ENCODE results near the gene KLHL14. TPM values are rescaled to one million over a fixed set of nuclear protein-coding genes. Genes with fewer than 3 reads are reported as not detected.
"Not testable (repeated sequence)": the region's sequence is repeated elsewhere in the genome, so short reads cannot be mapped to it uniquely, and the experiment has no call there.

KLHL14 gene
- total RNA-seq, 2 experiments from 2014 or later = not detected

- Mint-ChIP-seq H3K36me3 (ENCODE audit: low read depth) (no peaks in the 10 kb centered on the region), H3K4me1 (ENCODE audit: low read depth) (no peaks in the 10 kb centered on the region), H3K4me3 (no peak overlapping the region), H3K9me3 (no peaks in the 10 kb centered on the region), H3K27ac (no peak overlapping the region), H3K27me3 (peaks cover 3% of the 10 kb centered on the region)
- ChIA-PET CTCF (no interaction called here), POLR2A (no interaction called here)
- DNase-seq (no peak), ATAC-seq (no peak)
- intact Hi-C loops (cut with micrococcal nuclease) = no loop called here
- TF ChIP-seq CTCF (IDR thresholded peaks at IDR 0.05) = no peak
These were observed 103.9 kb downstream of the KLHL14 start for GRCh38 chr18:32668956-32669355.

- Mint-ChIP-seq H3K9me3 (no peaks in the 10 kb centered on the region), H3K27ac (no peak overlapping the region)
- DNase-seq = no peak
These were observed 111.1 kb downstream of the KLHL14 start for GRCh38 chr18:32661486-32662299.

DNA sequence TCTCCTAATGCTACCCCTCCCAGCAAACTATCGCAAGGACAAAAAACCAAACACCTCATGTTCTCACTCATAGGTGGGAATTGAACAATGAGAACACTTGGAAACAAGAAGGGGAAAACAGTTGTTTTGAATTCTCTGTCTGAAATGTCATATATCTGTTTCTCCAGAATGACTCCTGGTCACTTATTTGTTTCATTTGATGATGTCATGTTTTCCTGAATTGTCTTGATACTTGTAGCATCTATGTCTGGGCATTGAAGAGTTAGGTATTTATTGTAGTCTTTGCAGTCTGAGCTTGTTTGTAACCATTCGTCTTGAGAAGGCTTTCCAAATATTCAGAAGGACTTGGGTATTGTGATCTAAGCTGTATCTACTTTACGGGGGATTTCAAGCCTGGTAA, 118.3 kb downstream of the KLHL14 start:
- H3K9me3 Mint-ChIP-seq, ATAC-seq, POLR2A ChIA-PET: not testable (repeated sequence)

More at GRCh38 chr18:32661486-32662299, 111.1 kb downstream of the KLHL14 start:
- Mint-ChIP-seq H3K4me3 (no peak overlapping the region), H3K27me3 (no peaks in the 10 kb centered on the region), H3K36me3 (ENCODE audit: low read depth) (no peaks in the 10 kb centered on the region), H3K4me1 (ENCODE audit: low read depth) (no peaks in the 10 kb centered on the region)
- no peak for ATAC-seq
- ChIA-PET CTCF (interaction anchor here (1.0 kb wide), 1 partner anchor 13 kb away, joined by 3 read pairs; no protein-coding TSS in a partner anchor), POLR2A (no interaction called here)
- TF ChIP-seq CTCF (IDR thresholded peaks at IDR 0.05) = no peak
- intact Hi-C loops (cut with micrococcal nuclease) = no loop called here

GRCh38 chr18:32637659-32638058, 135.2 kb downstream of the KLHL14 start:
- H3K27ac Mint-ChIP-seq; DNase-seq; ATAC-seq; H3K4me1 Mint-ChIP-seq (ENCODE audit: low read depth); CTCF ChIA-PET; H3K4me3 Mint-ChIP-seq; intact Hi-C loops (cut with micrococcal nuclease); H3K36me3 Mint-ChIP-seq (ENCODE audit: low read depth); POLR2A ChIA-PET; H3K27me3 Mint-ChIP-seq; H3K9me3 Mint-ChIP-seq: not testable (repeated sequence)

More for the DNA sequence above, 118.3 kb downstream of the KLHL14 start:
- H3K4me3 Mint-ChIP-seq; intact Hi-C loops (cut with micrococcal nuclease); H3K36me3 Mint-ChIP-seq (ENCODE audit: low read depth); DNase-seq; CTCF ChIA-PET; H3K4me1 Mint-ChIP-seq (ENCODE audit: low read depth); H3K27ac Mint-ChIP-seq; H3K27me3 Mint-ChIP-seq: not testable (repeated sequence)

- ATAC-seq = no peak
- intact Hi-C loops (cut with micrococcal nuclease) = no loop called here
- no peak for TF ChIP-seq CTCF (IDR thresholded peaks at IDR 0.05)
- ChIA-PET POLR2A (no interaction called here), CTCF (no interaction called here)
- Mint-ChIP-seq H3K27ac (no peak overlapping the region), H3K4me1 (ENCODE audit: low read depth) (no peaks in the 10 kb centered on the region), H3K27me3 (no peaks in the 10 kb centered on the region), H3K9me3 (no peaks in the 10 kb centered on the region), H3K36me3 (ENCODE audit: low read depth) (no peaks in the 10 kb centered on the region), H3K4me3 (no peak overlapping the region)
- no peak for DNase-seq
These were observed 135.6 kb downstream of the KLHL14 start for GRCh38 chr18:32637226-32637625.

GRCh38 chr18:32634876-32635431, 137.9 kb downstream of the KLHL14 start:
- ChIA-PET CTCF (no interaction called here), POLR2A (no interaction called here)
- no peaks in the 10 kb centered on the region for H3K36me3 Mint-ChIP-seq (ENCODE audit: low read depth)
- no peaks in the 10 kb centered on the region for H3K4me1 Mint-ChIP-seq (ENCODE audit: low read depth)
- ATAC-seq (no peak), DNase-seq (no peak)
- H3K4me3 Mint-ChIP-seq = no peak overlapping the region
- intact Hi-C loops (cut with micrococcal nuclease) = no loop called here
- H3K27ac Mint-ChIP-seq = no peak overlapping the region
- no peaks in the 10 kb centered on the region for H3K27me3 Mint-ChIP-seq
- TF ChIP-seq CTCF (IDR thresholded peaks at IDR 0.05) = no peak
- H3K9me3 Mint-ChIP-seq = no peaks in the 10 kb centered on the region
